C4-2B (cell line): ENCODE results near the gene MANF.

ENCODE experiments used
- H3K27ac ChIP-seq: fragments of 450-650 bp; 2 replicates; pipeline ENCODE4 v1.5.1; 2017
- ZFX ChIP-seq: fragments of 450-650 bp; IDR thresholded peaks from 2 replicates; pipeline ENCODE4 v1.6.1; 2017
- TF ChIP-seq, protein P1 (sequence below): fragments of 450-650 bp; conservative IDR thresholded peaks from 2 replicates; pipeline ENCODE4 v1.5.1; 2017; ENCODE audit warnings: mild to moderate bottlenecking

MANF gene

DNA sequence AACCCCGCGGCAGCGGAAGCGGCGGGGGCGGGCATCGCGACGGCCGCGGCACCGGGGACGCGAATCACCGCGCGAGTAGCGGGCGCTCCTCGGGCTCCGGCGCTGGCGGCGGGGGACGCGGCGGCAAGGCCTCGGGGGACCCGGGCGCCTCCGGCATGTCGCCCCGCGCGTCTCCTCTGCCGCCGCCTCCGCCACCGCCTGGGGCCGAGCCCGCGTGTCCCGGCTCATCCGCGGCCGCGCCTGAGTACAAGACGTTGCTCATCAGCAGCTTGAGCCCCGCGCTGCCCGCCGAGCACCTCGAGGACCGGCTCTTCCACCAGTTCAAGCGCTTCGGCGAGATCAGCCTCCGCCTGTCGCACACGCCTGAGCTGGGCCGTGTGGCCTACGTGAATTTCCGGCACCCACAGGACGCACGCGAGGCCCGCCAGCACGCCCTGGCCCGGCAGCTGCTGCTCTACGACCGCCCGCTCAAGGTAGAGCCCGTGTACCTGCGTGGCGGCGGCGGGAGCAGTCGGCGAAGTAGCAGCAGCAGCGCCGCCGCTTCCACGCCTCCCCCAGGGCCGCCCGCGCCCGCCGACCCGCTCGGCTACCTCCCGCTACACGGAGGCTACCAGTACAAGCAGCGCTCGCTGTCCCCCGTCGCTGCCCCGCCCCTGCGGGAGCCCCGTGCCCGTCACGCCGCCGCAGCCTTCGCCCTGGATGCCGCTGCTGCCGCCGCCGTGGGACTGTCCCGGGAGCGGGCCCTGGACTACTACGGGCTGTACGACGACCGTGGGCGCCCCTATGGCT lies 6.7 kb downstream of the MANF start:
- peak overlapping the region; percentile 97 for H3K27ac ChIP-seq
- TF ChIP-seq, protein P1, sequence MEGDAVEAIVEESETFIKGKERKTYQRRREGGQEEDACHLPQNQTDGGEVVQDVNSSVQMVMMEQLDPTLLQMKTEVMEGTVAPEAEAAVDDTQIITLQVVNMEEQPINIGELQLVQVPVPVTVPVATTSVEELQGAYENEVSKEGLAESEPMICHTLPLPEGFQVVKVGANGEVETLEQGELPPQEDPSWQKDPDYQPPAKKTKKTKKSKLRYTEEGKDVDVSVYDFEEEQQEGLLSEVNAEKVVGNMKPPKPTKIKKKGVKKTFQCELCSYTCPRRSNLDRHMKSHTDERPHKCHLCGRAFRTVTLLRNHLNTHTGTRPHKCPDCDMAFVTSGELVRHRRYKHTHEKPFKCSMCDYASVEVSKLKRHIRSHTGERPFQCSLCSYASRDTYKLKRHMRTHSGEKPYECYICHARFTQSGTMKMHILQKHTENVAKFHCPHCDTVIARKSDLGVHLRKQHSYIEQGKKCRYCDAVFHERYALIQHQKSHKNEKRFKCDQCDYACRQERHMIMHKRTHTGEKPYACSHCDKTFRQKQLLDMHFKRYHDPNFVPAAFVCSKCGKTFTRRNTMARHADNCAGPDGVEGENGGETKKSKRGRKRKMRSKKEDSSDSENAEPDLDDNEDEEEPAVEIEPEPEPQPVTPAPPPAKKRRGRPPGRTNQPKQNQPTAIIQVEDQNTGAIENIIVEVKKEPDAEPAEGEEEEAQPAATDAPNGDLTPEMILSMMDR = no peak
- peak; percentile 92 for TF ChIP-seq ZFX

DNA sequence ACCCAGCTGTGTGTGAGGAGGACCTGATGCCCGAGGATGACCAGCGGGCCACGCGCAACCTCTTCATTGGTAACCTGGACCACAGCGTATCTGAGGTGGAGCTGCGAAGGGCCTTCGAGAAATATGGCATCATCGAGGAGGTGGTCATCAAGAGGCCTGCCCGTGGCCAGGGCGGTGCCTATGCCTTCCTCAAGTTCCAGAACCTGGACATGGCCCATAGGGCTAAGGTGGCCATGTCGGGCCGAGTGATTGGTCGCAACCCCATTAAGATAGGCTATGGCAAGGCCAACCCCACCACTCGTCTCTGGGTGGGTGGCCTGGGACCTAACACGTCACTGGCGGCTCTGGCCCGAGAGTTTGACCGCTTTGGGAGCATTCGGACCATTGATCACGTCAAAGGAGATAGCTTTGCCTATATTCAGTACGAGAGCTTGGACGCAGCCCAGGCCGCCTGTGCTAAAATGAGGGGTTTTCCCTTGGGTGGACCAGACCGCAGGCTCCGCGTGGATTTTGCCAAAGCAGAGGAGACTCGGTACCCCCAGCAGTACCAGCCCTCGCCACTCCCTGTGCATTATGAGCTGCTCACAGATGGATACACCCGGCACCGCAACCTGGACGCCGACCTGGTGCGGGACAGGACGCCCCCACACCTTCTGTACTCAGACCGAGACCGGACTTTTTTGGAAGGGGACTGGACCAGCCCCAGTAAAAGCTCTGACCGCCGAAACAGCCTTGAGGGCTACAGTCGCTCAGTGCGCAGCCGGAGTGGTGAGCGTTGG lies 7.5 kb downstream of the MANF start:
- peak overlapping the region; percentile 97 for H3K27ac ChIP-seq
- TF ChIP-seq, protein P1 = no peak
- TF ChIP-seq ZFX = no peak

DNA sequence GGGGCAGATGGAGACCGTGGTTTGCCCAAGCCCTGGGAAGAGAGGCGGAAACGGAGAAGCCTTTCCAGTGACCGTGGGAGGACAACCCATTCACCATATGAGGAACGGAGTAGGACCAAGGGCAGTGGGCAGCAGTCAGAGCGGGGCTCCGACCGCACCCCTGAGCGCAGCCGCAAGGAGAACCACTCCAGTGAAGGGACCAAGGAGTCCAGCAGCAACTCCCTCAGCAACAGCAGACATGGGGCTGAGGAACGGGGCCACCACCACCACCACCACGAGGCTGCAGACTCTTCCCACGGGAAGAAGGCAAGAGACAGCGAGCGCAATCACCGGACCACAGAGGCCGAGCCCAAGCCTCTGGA lies 8.0 kb downstream of the MANF start:
- TF ChIP-seq, protein P1 = no peak
- no peak for TF ChIP-seq ZFX
- no peak overlapping the region for H3K27ac ChIP-seq

DNA sequence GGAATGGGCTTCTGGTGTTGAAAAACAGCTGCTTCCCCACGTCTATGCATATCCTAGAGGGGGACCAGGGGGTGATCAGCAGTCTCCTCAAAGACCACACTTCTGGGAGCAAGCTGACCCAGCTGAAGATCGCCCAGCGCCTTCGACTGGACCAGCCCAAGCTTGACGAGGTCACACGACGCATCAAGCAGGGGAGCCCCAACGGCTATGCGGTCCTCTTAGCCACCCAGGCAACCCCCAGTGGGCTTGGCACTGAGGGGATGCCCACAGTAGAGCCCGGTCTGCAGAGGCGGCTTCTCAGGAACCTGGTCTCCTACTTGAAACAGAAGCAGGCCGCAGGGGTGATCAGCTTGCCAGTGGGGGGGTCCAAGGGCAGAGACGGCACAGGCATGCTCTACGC lies 8.5 kb downstream of the MANF start:
- H3K27ac ChIP-seq = no peak overlapping the region
- TF ChIP-seq, protein P1 = no peak
- TF ChIP-seq ZFX = no peak

DNA sequence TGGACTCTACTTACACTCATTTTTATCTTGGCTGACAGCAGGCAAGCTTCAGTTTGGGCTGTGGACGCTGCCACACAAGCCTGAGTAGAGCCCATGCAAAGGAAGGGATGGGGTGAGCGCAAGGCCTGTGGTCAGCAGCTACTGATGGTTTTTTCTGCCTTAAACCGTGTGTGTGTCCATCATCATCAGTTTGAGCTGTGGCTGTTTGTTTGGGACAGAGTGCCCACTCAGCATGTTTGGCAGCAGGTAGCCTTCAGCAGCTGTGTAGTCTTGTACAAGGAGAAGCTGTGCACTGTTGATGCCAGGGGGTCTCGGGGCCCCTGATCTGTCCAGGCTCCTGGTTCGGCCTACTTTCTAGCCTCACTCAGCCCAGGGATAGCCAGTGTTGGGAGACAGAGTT lies 9.4 kb downstream of the MANF start:
- no peak overlapping the region for H3K27ac ChIP-seq
- TF ChIP-seq, protein P1 = no peak
- TF ChIP-seq ZFX = no peak

DNA sequence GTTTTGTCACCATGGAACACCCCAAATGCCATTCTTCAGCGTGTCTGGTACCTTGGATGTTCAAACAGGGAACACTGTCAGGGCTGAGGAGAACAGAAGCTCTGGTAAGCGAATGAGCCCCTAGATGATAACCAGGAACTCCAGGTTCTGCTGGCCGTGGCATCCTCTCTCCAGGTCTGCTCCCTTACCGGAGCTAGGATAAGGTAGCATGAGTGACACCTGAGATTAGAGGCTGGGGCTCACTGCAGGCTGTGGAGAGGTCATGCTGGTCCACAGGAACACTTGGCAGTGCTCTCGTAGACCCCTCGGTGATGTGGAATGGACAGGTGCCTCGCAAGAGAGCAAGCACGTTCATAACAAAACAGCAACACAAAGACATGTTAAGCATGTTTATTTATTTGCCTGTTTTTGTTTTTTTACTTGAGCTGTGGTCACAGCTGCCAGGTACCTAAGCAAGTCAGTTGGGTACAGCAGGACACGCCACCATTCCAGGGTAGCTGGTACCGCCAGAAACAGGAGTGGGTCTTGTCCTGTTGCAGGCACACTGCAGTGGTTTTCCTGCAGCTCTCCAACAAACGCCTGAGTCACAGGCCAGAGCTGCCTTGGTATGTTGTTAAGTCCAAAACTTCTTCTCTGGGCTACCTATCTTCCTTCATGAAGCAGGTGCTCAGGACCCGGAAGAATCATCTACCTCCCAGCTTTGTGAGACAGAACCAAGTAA lies 10.6 kb downstream of the MANF start:
- TF ChIP-seq, protein P1 = no peak
- TF ChIP-seq ZFX = no peak
- no peak overlapping the region for H3K27ac ChIP-seq

DNA sequence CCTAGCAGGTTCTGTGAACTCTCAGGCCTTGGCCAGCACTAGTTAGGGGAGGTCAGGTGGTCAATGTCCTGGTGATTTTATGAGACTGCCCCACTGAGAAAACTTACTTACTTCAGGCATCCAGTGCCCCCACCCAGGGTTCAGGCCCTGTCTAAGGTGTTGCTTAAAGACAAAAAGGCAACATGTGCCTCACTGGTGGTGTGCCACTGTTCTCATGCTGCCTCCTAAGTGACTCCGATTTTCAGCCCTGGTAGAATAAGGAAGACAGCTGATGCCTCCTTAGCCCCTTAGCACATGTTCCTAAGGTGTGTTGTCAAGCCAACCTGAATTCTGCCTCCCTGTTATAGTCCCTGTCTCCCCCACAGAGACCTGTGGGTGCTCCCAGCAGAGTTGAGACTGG lies 11.3 kb downstream of the MANF start:
- H3K27ac ChIP-seq = no peak overlapping the region
- TF ChIP-seq, protein P1 = no peak
- TF ChIP-seq ZFX = no peak
